CD4-positive, alpha-beta T cell treated with Interleukin-4 for 4 hours (primary cell): ENCODE data around the gene PSME1.

Source experiments
- DNase-seq: peaks from one replicate; pipeline ENCODE4 v3.0.0-alpha.2; 2020

Gene PSME1

GRCh38 chr14:24149302-24149969 lies 13.4 kb downstream of the PSME1 start:
- no peak for DNase-seq

GRCh38 chr14:24150061-24150460 lies 14.1 kb downstream of the PSME1 start:
- no peak for DNase-seq

GRCh38 chr14:24150567-24150966 lies 14.6 kb downstream of the PSME1 start:
- no peak for DNase-seq

GRCh38 chr14:24150993-24151392 lies 15.0 kb downstream of the PSME1 start:
- no peak for DNase-seq

GRCh38 chr14:24151404-24152080 lies 15.5 kb downstream of the PSME1 start:
- no peak for DNase-seq

GRCh38 chr14:24155100-24155499 lies 19.1 kb downstream of the PSME1 start:
- DNase-seq: no peak

- DNase-seq: no peak
Measured at GRCh38 chr14:24156840-24157239, 20.8 kb downstream of the PSME1 start.

GRCh38 chr14:24157331-24157730 lies 21.3 kb downstream of the PSME1 start:
- DNase-seq: no peak

GRCh38 chr14:24159777-24160498 lies 23.9 kb downstream of the PSME1 start:
- no peak for DNase-seq

GRCh38 chr14:24160499-24160849 lies 24.5 kb downstream of the PSME1 start:
- DNase-seq: no peak

- peak; percentile 97 for DNase-seq
Measured at GRCh38 chr14:24160850-24161804, 25.1 kb downstream of the PSME1 start, which contains the start of gene IRF9. IRF9 (plus strand) TSS chr14:24161265; CDS start chr14:24162145, 880 bp downstream.

GRCh38 chr14:24162093-24162492 lies 26.1 kb downstream of the PSME1 start:
- no peak for DNase-seq

GRCh38 chr14:24164518-24164991 lies 28.6 kb downstream of the PSME1 start:
- DNase-seq: no peak

- no peak for DNase-seq
Measured at GRCh38 chr14:24165785-24166184, 29.8 kb downstream of the PSME1 start.

- DNase-seq: no peak
Measured at GRCh38 chr14:24167469-24168114, 31.6 kb downstream of the PSME1 start.

GRCh38 chr14:24171422-24172260 lies 35.6 kb downstream of the PSME1 start, which contains the start of gene REC8:
REC8 (plus strand) TSS chr14:24172080; CDS start chr14:24172553, 473 bp downstream.
- DNase-seq: peak; percentile 62

GRCh38 chr14:24172261-24172860 lies 36.4 kb downstream of the PSME1 start:
- DNase-seq: no peak

GRCh38 chr14:24172871-24173281 lies 36.9 kb downstream of the PSME1 start:
- DNase-seq: no peak

GRCh38 chr14:24176599-24176998 lies 40.6 kb downstream of the PSME1 start:
- DNase-seq: no peak

GRCh38 chr14:24177041-24177825 lies 41.2 kb downstream of the PSME1 start:
- DNase-seq: no peak
